WTC11 (cell line): Measurements from ENCODE around the gene PRDX2. TPM values are rescaled to one million over a fixed set of nuclear protein-coding genes. Genes with fewer than 3 reads are reported as not detected.

Experiments
- ATAC-seq: fragments of 200-7000 bp; cut with Tn5 transposase; 2 replicates; pipeline ENCODE4 v1.10.0; 2021; ENCODE audit warnings: mild to moderate bottlenecking, moderate library complexity
- CTCF ChIA-PET: fragments of 300-600 bp; sonication (Branson Sonifier 250); formaldehyde crosslinking; loops from one replicate; lab custom pipeline; 2021; ENCODE audit warnings: antibody characterized with exemption; lab: Charles Lee
- POLR2A ChIA-PET: fragments of 350-600 bp; sonication (Branson Sonifier 250); formaldehyde crosslinking; loops from one replicate; lab custom pipeline; 2021; ENCODE audit warnings: antibody characterized with exemption; lab: Charles Lee
- DNase-seq: peaks from one replicate; pipeline ENCODE4 v3.0.0; 2021; ENCODE audit warnings: low spot score
- H3K27ac Mint-ChIP-seq: 2 replicates; pipeline ENCODE4 v1.8.0; 2021; ENCODE audit warnings: mixed read lengths
- H3K27me3 Mint-ChIP-seq: 2 replicates; pipeline ENCODE4 v1.8.0; 2021; ENCODE audit warnings: low read depth, mild to moderate bottlenecking, moderate library complexity, mixed read lengths
- H3K36me3 Mint-ChIP-seq: 2 replicates; pipeline ENCODE4 v1.8.0; 2021; ENCODE audit warnings: mixed read lengths
- H3K4me1 Mint-ChIP-seq: 2 replicates; pipeline ENCODE4 v1.8.0; 2022; ENCODE audit warnings: mixed read lengths
- H3K4me3 Mint-ChIP-seq: 2 replicates; pipeline ENCODE4 v1.8.0; 2021; ENCODE audit warnings: mild to moderate bottlenecking, moderate library complexity, mixed read lengths
- H3K9me3 Mint-ChIP-seq: 2 replicates; pipeline ENCODE4 v1.8.0; 2021; ENCODE audit warnings: mixed read lengths
- AR ChIP-seq: fragments of 250-450 bp; sonication (Bioruptor Pico); IDR thresholded peaks from 2 replicates; pipeline ENCODE4 v1.9.0; 2021; ENCODE audit warnings: mild to moderate bottlenecking
- ETV6 ChIP-seq: sonication (generic); formaldehyde crosslinking; IDR thresholded peaks from 2 replicates; pipeline ENCODE4 v1.8.1; 2022; ENCODE audit warnings: mild to moderate bottlenecking, missing genetic modification reagents
- GRHL2 ChIP-seq: fragments of 250-450 bp; sonication (Bioruptor Pico); IDR thresholded peaks from 2 replicates; pipeline ENCODE4 v1.8.0; 2022; ENCODE audit warnings: mild to moderate bottlenecking, moderate library complexity; ENCODE audit not compliant: insufficient replicate concordance, severe bottlenecking
- HMGA2 ChIP-seq: fragments of 250-450 bp; sonication (Bioruptor Pico); IDR thresholded peaks from 2 replicates; pipeline ENCODE4 v1.4.0; 2021; ENCODE audit warnings: mild to moderate bottlenecking, moderate library complexity
- IRF2 ChIP-seq: sonication (generic); formaldehyde crosslinking; IDR thresholded peaks from 2 replicates; pipeline ENCODE4 v1.8.0; 2022; ENCODE audit warnings: low read depth, missing genetic modification reagents, borderline replicate concordance
- KAT7 ChIP-seq: sonication (generic); formaldehyde crosslinking; IDR thresholded peaks from 2 replicates; pipeline ENCODE4 v1.8.1; 2023; ENCODE audit warnings: missing genetic modification reagents, mild to moderate bottlenecking, borderline replicate concordance
- NR1H2 ChIP-seq: sonication (generic); formaldehyde crosslinking; IDR thresholded peaks from 2 replicates; pipeline ENCODE4 v1.9.0; 2021; ENCODE audit warnings: mild to moderate bottlenecking, moderate library complexity, missing genetic modification reagents
- NR2C2 ChIP-seq: sonication (generic); formaldehyde crosslinking; IDR thresholded peaks from 2 replicates; pipeline ENCODE4 v1.8.0; 2022; ENCODE audit warnings: mild to moderate bottlenecking, missing genetic modification reagents
- RORB ChIP-seq: fragments of 250-450 bp; sonication (Bioruptor Pico); IDR thresholded peaks from 2 replicates; pipeline ENCODE4 v1.9.0; 2021; ENCODE audit warnings: mild to moderate bottlenecking
- SP1 ChIP-seq: sonication (generic); formaldehyde crosslinking; conservative IDR thresholded peaks from 2 replicates; pipeline ENCODE4 v1.8.1; 2022; ENCODE audit warnings: missing genetic modification reagents
- ZNF512 ChIP-seq: sonication (generic); formaldehyde crosslinking; IDR thresholded peaks from 2 replicates; pipeline ENCODE4 v1.8.1; 2022; ENCODE audit warnings: missing genetic modification reagents, borderline replicate concordance
- ZSCAN18 ChIP-seq: fragments of 250-450 bp; sonication (Bioruptor Pico); IDR thresholded peaks from 2 replicates; pipeline ENCODE4 v2.1.2; 2022; ENCODE audit warnings: mild to moderate bottlenecking, moderate library complexity
- total RNA-seq: library from RNA; stranded (reverse); gene quantifications from 3 replicates; pipeline ENCODE4 v1.2.3, GENCODE V29; 2021
- TF ChIP-seq, protein P1 (sequence below): sonication (generic); formaldehyde crosslinking; conservative IDR thresholded peaks from 2 replicates; pipeline ENCODE4 v1.8.1; 2022; ENCODE audit warnings: mild to moderate bottlenecking, missing genetic modification reagents
- TF ChIP-seq, protein P2 (sequence below): sonication (generic); formaldehyde crosslinking; IDR thresholded peaks from 2 replicates; pipeline ENCODE4 v1.8.1; 2022; ENCODE audit warnings: low read depth, mild to moderate bottlenecking, moderate library complexity, missing genetic modification reagents, borderline replicate concordance
- TF ChIP-seq, protein P3 (sequence below): fragments of 250-450 bp; sonication (Bioruptor Pico); IDR thresholded peaks from 2 replicates; pipeline ENCODE4 v1.9.0; 2021; ENCODE audit warnings: moderate library complexity, mild to moderate bottlenecking, inconsistent platforms, borderline replicate concordance
- TF ChIP-seq, protein P4 (sequence below): sonication (generic); formaldehyde crosslinking; IDR thresholded peaks from 2 replicates; pipeline ENCODE4 v1.8.1; 2022; ENCODE audit warnings: mild to moderate bottlenecking, moderate library complexity, missing genetic modification reagents
- TF ChIP-seq, protein P5 (sequence below): sonication (generic); formaldehyde crosslinking; IDR thresholded peaks from 2 replicates; pipeline ENCODE4 v1.8.1; 2023; ENCODE audit warnings: mild to moderate bottlenecking, missing genetic modification reagents, moderate library complexity

PRDX2 gene
- total RNA-seq, 1 experiment from 2014 or later: 378 TPM

- Mint-ChIP-seq H3K27ac (no peak overlapping the region), H3K4me3 (no peak overlapping the region), H3K9me3 (no peaks in the 10 kb centered on the region), H3K4me1 (peaks cover 22% of the 10 kb centered on the region), H3K27me3 (peaks cover 1% of the 10 kb centered on the region), H3K36me3 (no peaks in the 10 kb centered on the region)
- ATAC-seq (no peak), DNase-seq (no peak)
- ChIA-PET POLR2A (no interaction called here), CTCF (interaction anchor here (1.2 to 2.1 kb wide), 2 partner anchors 8 to 11 kb away, joined by 4 to 5 read pairs; no protein-coding TSS in a partner anchor)
- no peak for TF ChIP-seq HMGA2
- TF ChIP-seq ETV6 (CRISPR knock-in tag): no peak
- TF ChIP-seq GRHL2 (CRISPR knock-in tag): no peak
- no peak for TF ChIP-seq SP1 (CRISPR knock-in tag)
Observed at GRCh38 chr19:12785431-12786031, 16.1 kb downstream of the PRDX2 start.

- ATAC-seq (no peak), DNase-seq (no peak)
- no peaks in the 10 kb centered on the region for H3K36me3 Mint-ChIP-seq
- H3K27me3 Mint-ChIP-seq: no peaks in the 10 kb centered on the region; the same call in 1 of the 2 replicates
- H3K27ac Mint-ChIP-seq: no peak overlapping the region
- H3K9me3 Mint-ChIP-seq: no peaks in the 10 kb centered on the region
- TF ChIP-seq, protein P1, sequence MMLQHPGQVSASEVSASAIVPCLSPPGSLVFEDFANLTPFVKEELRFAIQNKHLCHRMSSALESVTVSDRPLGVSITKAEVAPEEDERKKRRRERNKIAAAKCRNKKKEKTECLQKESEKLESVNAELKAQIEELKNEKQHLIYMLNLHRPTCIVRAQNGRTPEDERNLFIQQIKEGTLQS: no peak
- no peak for TF ChIP-seq NR2C2 (CRISPR knock-in tag)
- no peak for TF ChIP-seq ZNF512
- no peak for TF ChIP-seq AR (CRISPR knock-in tag)
- TF ChIP-seq, protein P2, sequence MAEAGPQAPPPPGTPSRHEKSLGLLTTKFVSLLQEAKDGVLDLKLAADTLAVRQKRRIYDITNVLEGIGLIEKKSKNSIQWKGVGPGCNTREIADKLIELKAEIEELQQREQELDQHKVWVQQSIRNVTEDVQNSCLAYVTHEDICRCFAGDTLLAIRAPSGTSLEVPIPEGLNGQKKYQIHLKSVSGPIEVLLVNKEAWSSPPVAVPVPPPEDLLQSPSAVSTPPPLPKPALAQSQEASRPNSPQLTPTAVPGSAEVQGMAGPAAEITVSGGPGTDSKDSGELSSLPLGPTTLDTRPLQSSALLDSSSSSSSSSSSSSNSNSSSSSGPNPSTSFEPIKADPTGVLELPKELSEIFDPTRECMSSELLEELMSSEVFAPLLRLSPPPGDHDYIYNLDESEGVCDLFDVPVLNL (CRISPR knock-in tag): no peak
- TF ChIP-seq, all 79 proteins: peak for 0
- H3K4me1 Mint-ChIP-seq: peaks cover 18% of the 10 kb centered on the region
- ChIA-PET CTCF (interaction anchor here (1.2 kb wide), 1 partner anchor 7 kb away, joined by 4 read pairs; no protein-coding TSS in a partner anchor), POLR2A (no interaction called here)
- H3K4me3 Mint-ChIP-seq: no peak overlapping the region
Observed at GRCh38 chr19:12784871-12785430, 16.6 kb downstream of the PRDX2 start.

DNA sequence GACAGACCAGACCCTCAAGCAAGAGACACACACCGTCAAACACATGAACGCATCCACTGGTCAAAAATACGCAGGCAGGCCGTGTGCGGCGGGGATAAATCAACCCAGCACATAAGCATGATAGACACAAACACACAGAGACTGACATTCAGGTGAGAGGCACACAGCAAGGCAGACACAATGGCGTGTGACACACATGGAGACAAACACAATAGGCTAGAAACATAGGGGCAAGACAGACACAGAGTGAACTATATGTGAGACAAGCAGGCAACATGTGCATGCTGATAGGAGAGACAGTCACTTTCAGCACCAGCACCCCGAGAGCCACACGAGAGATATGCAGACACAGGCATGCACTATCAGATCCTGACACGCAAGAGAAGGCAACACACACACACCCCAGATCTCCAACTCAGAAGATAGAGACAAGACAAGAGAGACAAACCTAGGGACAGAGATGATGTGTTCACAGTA lies 17.2 kb downstream of the PRDX2 start:
- Mint-ChIP-seq H3K27me3 (no peaks in the 10 kb centered on the region; the same call in 1 of the 2 replicates), H3K4me3 (no peak overlapping the region), H3K9me3 (no peaks in the 10 kb centered on the region), H3K27ac (no peak overlapping the region), H3K4me1 (peaks cover 21% of the 10 kb centered on the region), H3K36me3 (no peaks in the 10 kb centered on the region)
- no peak for ATAC-seq
- ChIA-PET POLR2A (no interaction called here), CTCF (no interaction called here)
- no peak for DNase-seq
- TF ChIP-seq, protein P3, sequence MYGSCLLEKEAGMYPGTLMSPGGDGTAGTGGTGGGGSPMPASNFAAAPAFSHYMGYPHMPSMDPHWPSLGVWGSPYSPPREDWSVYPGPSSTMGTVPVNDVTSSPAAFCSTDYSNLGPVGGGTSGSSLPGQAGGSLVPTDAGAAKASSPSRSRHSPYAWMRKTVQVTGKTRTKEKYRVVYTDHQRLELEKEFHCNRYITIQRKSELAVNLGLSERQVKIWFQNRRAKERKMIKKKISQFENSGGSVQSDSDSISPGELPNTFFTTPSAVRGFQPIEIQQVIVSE: no peak
- TF ChIP-seq AR (CRISPR knock-in tag): no peak
- TF ChIP-seq, protein P4, sequence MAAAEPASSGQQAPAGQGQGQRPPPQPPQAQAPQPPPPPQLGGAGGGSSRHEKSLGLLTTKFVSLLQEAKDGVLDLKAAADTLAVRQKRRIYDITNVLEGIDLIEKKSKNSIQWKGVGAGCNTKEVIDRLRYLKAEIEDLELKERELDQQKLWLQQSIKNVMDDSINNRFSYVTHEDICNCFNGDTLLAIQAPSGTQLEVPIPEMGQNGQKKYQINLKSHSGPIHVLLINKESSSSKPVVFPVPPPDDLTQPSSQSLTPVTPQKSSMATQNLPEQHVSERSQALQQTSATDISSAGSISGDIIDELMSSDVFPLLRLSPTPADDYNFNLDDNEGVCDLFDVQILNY (CRISPR knock-in tag): no peak
- TF ChIP-seq, protein P5, sequence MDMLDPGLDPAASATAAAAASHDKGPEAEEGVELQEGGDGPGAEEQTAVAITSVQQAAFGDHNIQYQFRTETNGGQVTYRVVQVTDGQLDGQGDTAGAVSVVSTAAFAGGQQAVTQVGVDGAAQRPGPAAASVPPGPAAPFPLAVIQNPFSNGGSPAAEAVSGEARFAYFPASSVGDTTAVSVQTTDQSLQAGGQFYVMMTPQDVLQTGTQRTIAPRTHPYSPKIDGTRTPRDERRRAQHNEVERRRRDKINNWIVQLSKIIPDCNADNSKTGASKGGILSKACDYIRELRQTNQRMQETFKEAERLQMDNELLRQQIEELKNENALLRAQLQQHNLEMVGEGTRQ (CRISPR knock-in tag): no peak
- no peak for TF ChIP-seq IRF2 (CRISPR knock-in tag)
- no peak for TF ChIP-seq NR1H2 (CRISPR knock-in tag)
- TF ChIP-seq RORB: no peak
- no peak for TF ChIP-seq KAT7 (CRISPR knock-in tag)
- TF ChIP-seq ZSCAN18 (CRISPR knock-in tag): no peak
